Liver (tissue), 9 donors: ENCODE data around the gene SLC16A6. TPM values are rescaled to one million over a fixed set of nuclear protein-coding genes. Genes with fewer than 3 reads are reported as not detected.

Source experiments
- DNase-seq: peaks from one replicate; pipeline ENCODE4 v3.0.0-alpha.2; 2017; ENCODE audit warnings: low spot score
- H3K27ac ChIP-seq, 2 donors: one replicate each; pipeline ENCODE4 v1.7.0; 2013; ENCODE audit warnings: inconsistent platforms in 2 of 2, low read length in 2 of 2, control low read depth in 1 of 2, low read depth in 1 of 2, mild to moderate bottlenecking in 1 of 2
- H3K27me3 ChIP-seq, 4 donors: one replicate each; pipeline versions ENCODE4 v1.6.1 to v1.7.0; 2013; ENCODE audit warnings: low read length in 3 of 4, inconsistent platforms in 1 of 4, mild to moderate bottlenecking in 1 of 4, moderate library complexity in 1 of 4; ENCODE audit not compliant: control insufficient read depth in 4 of 4, insufficient read depth in 4 of 4
- H3K36me3 ChIP-seq, 4 donors: one replicate each; pipeline versions ENCODE4 v1.6.1 to v1.7.0; 2013; ENCODE audit warnings: low read length in 3 of 4, mild to moderate bottlenecking in 3 of 4, low read depth in 1 of 4, moderate library complexity in 1 of 4; ENCODE audit not compliant: control insufficient read depth in 4 of 4, insufficient read depth in 3 of 4
- H3K4me1 ChIP-seq, 4 donors: one replicate each; pipeline versions ENCODE4 v1.6.1 to v1.7.0; 2013; ENCODE audit warnings: low read length in 3 of 4, mild to moderate bottlenecking in 3 of 4, moderate library complexity in 1 of 4; ENCODE audit not compliant: control insufficient read depth in 4 of 4, insufficient read depth in 4 of 4
- H3K4me3 ChIP-seq, 3 donors: one replicate each; pipeline versions ENCODE4 v1.6.1 to v1.7.0; 2013; ENCODE audit warnings: low read length in 3 of 3, control low read depth in 1 of 3, low read depth in 1 of 3, mild to moderate bottlenecking in 1 of 3
- H3K9ac ChIP-seq, 2 donors: one replicate each; pipeline ENCODE4 v1.7.0; 2013; ENCODE audit warnings: low read length in 2 of 2, mild to moderate bottlenecking in 2 of 2, moderate library complexity in 2 of 2, control low read depth in 1 of 2, low read depth in 1 of 2
- H3K9me3 ChIP-seq, 4 donors: one replicate each; pipeline versions ENCODE4 v1.6.1 to v1.7.0; 2013; ENCODE audit warnings: low read length in 3 of 4; ENCODE audit not compliant: control insufficient read depth in 4 of 4
- ATF3 ChIP-seq: IDR thresholded peaks from 2 replicates; pipeline ENCODE4 v1.6.1; 2016; ENCODE audit warnings: antibody characterized with exemption
- CTCF ChIP-seq: fragments of 150-350 bp; IDR thresholded peaks from 2 replicates; pipeline ENCODE4 v1.5.1; 2017; ENCODE audit warnings: improper control_type of control experiment, low read depth, low read length; ENCODE audit not compliant: missing input control
- EGR1 ChIP-seq, 2 donors: IDR thresholded peaks; 2 replicates each; pipeline ENCODE4 v1.6.1; 2016 to 2018; ENCODE audit warnings: antibody characterized with exemption in 2 of 2, low read depth in 2 of 2
- FOXA1 ChIP-seq: IDR thresholded peaks from 2 replicates; pipeline ENCODE4 v1.6.1; 2016; ENCODE audit warnings: antibody characterized with exemption
- HNF4A ChIP-seq, 2 donors: conservative IDR thresholded peaks; 2 replicates each; pipeline ENCODE4 v1.6.1; 2016; ENCODE audit warnings: antibody characterized with exemption in 2 of 2, mild to moderate bottlenecking in 2 of 2
- HNF4G ChIP-seq: IDR thresholded peaks from 2 replicates; pipeline ENCODE4 v1.6.1; 2016; ENCODE audit warnings: antibody characterized with exemption
- JUND ChIP-seq, 2 donors: IDR thresholded peaks; 2 replicates each; pipeline ENCODE4 v1.6.1; 2016; ENCODE audit warnings: antibody characterized with exemption in 2 of 2
- MAX ChIP-seq: IDR thresholded peaks from 2 replicates; pipeline ENCODE4 v1.6.1; 2016; ENCODE audit warnings: antibody characterized with exemption
- NR2F2 ChIP-seq: IDR thresholded peaks from 2 replicates; pipeline ENCODE4 v1.6.1; 2016; ENCODE audit warnings: antibody characterized with exemption
- RAD21 ChIP-seq, 2 donors: IDR thresholded peaks; 2 replicates each; pipeline ENCODE4 v1.6.1; 2016; ENCODE audit warnings: antibody characterized with exemption in 2 of 2, mild to moderate bottlenecking in 2 of 2
- RXRA ChIP-seq, 2 donors: IDR thresholded peaks; 2 replicates each; pipeline ENCODE4 v1.6.1; 2017 to 2018; ENCODE audit warnings: antibody characterized with exemption in 2 of 2, mild to moderate bottlenecking in 1 of 2
- SP1 ChIP-seq: IDR thresholded peaks from 2 replicates; pipeline ENCODE4 v1.6.1; 2018; ENCODE audit warnings: antibody characterized with exemption, mild to moderate bottlenecking
- TAF1 ChIP-seq: conservative IDR thresholded peaks from 2 replicates; pipeline ENCODE4 v1.6.1; 2016; ENCODE audit warnings: antibody characterized with exemption, mild to moderate bottlenecking
- YY1 ChIP-seq: IDR thresholded peaks from 2 replicates; pipeline ENCODE4 v1.6.1; 2016; ENCODE audit warnings: antibody characterized with exemption, mild to moderate bottlenecking
- ZBTB33 ChIP-seq: IDR thresholded peaks from 2 replicates; pipeline ENCODE4 v1.6.1; 2016; ENCODE audit warnings: antibody characterized with exemption
- WGBS: extraction: QIAGEN DNeasy Blood & Tissue Kit; methylation state at CpG from one replicate; pipeline ENCODE4 v1.1.7; 2013; 5-methylcytosine and 5-hydroxymethylcytosine counted together
- polyA plus RNA-seq, 2 donors: library from polyadenylated mRNA; stranded (reverse) in 1 of 2; unstranded in 1 of 2; fragments of 200-250 nt in 1 of 2; fragments of >200 nt in 1 of 2; fragmentation: Nextera tagmentation in 1 of 2; extraction: Ambion mirVana in 1 of 2; gene quantifications; one replicate each; pipeline versions ENCODE4 v1.2.1 to v1.2.3, GENCODE V29; 2013 to 2015
- total RNA-seq, 2 donors: library from RNA; depleted of rRNA; stranded (reverse); fragments of >200 nt; gene quantifications; one replicate each; pipeline ENCODE4 v1.2.3, GENCODE V29; 2014
- donor health status: healthy.
- donor health status: healthy.
- donor health status: healthy.
- donor health status: healthy.
- donor health status: healthy.

The SLC16A6 gene
- total and polyA plus RNA-seq, 4 donors: 0.11 to 0.92 (median 0.59) TPM

GRCh38 chr17:68305142-68305541, 14.2 kb upstream of the SLC16A6 start:
- Histone ChIP-seq H3K36me3 (no peaks in the 10 kb centered on the region), H3K9me3 (no peaks in the 10 kb centered on the region), H3K4me3 (no peak overlapping the region), H3K27me3 (no peaks in the 10 kb centered on the region), H3K27ac (peak overlapping the region in 1 of 2 donors; percentile 21), H3K9ac (no peak overlapping the region), H3K4me1 (no peaks in the 10 kb centered on the region)
- TF ChIP-seq RXRA (IDR thresholded peaks at IDR 0.05) (peak in 1 of 2 donors; percentile 17), JUND (IDR thresholded peaks at IDR 0.05) (peak in 1 of 2 donors; percentile 36), ATF3 (peak; percentile 14), EGR1 (IDR thresholded peaks at IDR 0.05; ENCODE audit: low read depth in 2 of 2) (no peak)
- 50% methylated on average over 4 of the region's 4 CpGs for WGBS
- no peak for DNase-seq

GRCh38 chr17:68304706-68305105, 13.8 kb upstream of the SLC16A6 start:
- TF ChIP-seq FOXA1 (no peak), CTCF (no peak), YY1 (no peak), HNF4A (conservative IDR thresholded peaks at IDR 0.05) (no peak), MAX (no peak)
- Histone ChIP-seq H3K9me3 (no peaks in the 10 kb centered on the region), H3K27ac (no peak overlapping the region), H3K4me3 (no peak overlapping the region), H3K27me3 (no peaks in the 10 kb centered on the region), H3K9ac (no peak overlapping the region), H3K4me1 (no peaks in the 10 kb centered on the region), H3K36me3 (no peaks in the 10 kb centered on the region)
- WGBS: 96% methylated on average over 6 of the region's 6 CpGs
- DNase-seq: no peak

- no peak for TF ChIP-seq SP1
- TF ChIP-seq RAD21 (IDR thresholded peaks at IDR 0.05): no peak
- TF ChIP-seq NR2F2: no peak
- Histone ChIP-seq H3K27ac (no peak overlapping the region), H3K9ac (no peak overlapping the region)
These were observed 11.7 kb upstream of the SLC16A6 start for GRCh38 chr17:68302666-68303065.

GRCh38 chr17:68302066-68302564, 11.2 kb upstream of the SLC16A6 start:
- H3K27ac ChIP-seq: no peak overlapping the region
- WGBS: 89% methylated on average over 10 of the region's 10 CpGs
- no peak overlapping the region for H3K9ac ChIP-seq
- H3K4me3 ChIP-seq: no peak overlapping the region
- no peaks in the 10 kb centered on the region for H3K27me3 ChIP-seq
- H3K9me3 ChIP-seq: no peaks in the 10 kb centered on the region
- TF ChIP-seq EGR1 (IDR thresholded peaks at IDR 0.05; ENCODE audit: low read depth in 2 of 2) (no peak), RXRA (IDR thresholded peaks at IDR 0.05) (no peak), ZBTB33 (no peak), TAF1 (no peak), JUND (IDR thresholded peaks at IDR 0.05) (no peak), ATF3 (no peak), NR2F2 (no peak), HNF4A (conservative IDR thresholded peaks at IDR 0.05) (no peak), FOXA1 (no peak), MAX (no peak), HNF4G (no peak), CTCF (no peak), YY1 (no peak)
- H3K36me3 ChIP-seq: no peaks in the 10 kb centered on the region
- no peaks in the 10 kb centered on the region for H3K4me1 ChIP-seq
- no peak for DNase-seq

More at GRCh38 chr17:68302666-68303065, 11.7 kb upstream of the SLC16A6 start:
- DNase-seq: no peak
- H3K4me1 ChIP-seq: no peaks in the 10 kb centered on the region
- no peak overlapping the region for H3K4me3 ChIP-seq
- H3K27me3 ChIP-seq: no peaks in the 10 kb centered on the region
- H3K36me3 ChIP-seq: no peaks in the 10 kb centered on the region
- 77% methylated on average over 4 of the region's 4 CpGs for WGBS
- H3K9me3 ChIP-seq: no peaks in the 10 kb centered on the region
